Mesodermal cell (in vitro differentiated cells): ENCODE data around the gene COQ10A.
A peak's percentile ranks its signal among the peaks of the same experiment; 100 is the strongest.

Experiments
- H3K27ac ChIP-seq: 2 replicates; pipeline ENCODE4 v1.7.0; 2013; ENCODE audit warnings: mild to moderate bottlenecking, low read depth, low read length, moderate library complexity; ENCODE audit not compliant: severe bottlenecking
- H3K36me3 ChIP-seq: 2 replicates; pipeline ENCODE4 v1.7.1; 2013; ENCODE audit warnings: mild to moderate bottlenecking, low read length, moderate library complexity; ENCODE audit not compliant: control insufficient read depth, insufficient read depth
- H3K4me1 ChIP-seq: one replicate; pipeline ENCODE4 v1.7.1; 2013; ENCODE audit warnings: mild to moderate bottlenecking, low read length; ENCODE audit not compliant: insufficient read depth, control insufficient read depth, poor library complexity, severe bottlenecking
- H3K4me3 ChIP-seq: 2 replicates; pipeline ENCODE4 v1.7.0; 2013; ENCODE audit warnings: low read length, control low read depth, mild to moderate bottlenecking; ENCODE audit not compliant: insufficient read depth, poor library complexity, severe bottlenecking; ENCODE audit errors: extremely low read depth
- H3K9me3 ChIP-seq: 2 replicates; pipeline ENCODE4 v1.7.1; 2013; ENCODE audit warnings: mild to moderate bottlenecking, low read length, moderate library complexity; ENCODE audit not compliant: control insufficient read depth
- WGBS, 2 experiments: methylation state at CpG; one replicate each; pipeline ENCODE4 v1.1.5; 2013; ENCODE audit warnings: missing lambda C conversion rate in 2 of 2; ENCODE audit not compliant: insufficient coverage in 2 of 2; 5-methylcytosine and 5-hydroxymethylcytosine counted together

The COQ10A gene

DNA sequence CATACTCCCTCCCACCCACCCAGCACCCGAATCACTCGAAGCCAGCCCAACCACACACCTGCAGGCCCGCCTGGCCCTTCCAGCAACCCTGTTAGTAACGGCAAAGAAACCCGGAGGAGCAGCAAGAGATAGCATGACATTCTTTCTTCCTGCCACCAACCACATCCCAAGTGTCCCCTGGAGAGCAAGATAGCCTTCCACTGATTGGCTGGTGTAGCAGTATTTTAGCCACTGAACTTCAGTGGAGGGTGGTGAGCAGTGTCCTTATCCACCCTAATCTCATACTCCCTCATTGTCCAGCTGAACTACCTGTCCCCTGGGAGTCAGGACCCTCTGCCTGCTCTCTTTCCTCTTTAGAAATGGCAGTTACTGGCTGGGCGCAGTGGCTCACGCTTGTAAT, 37.7 kb upstream of the COQ10A start:
- H3K36me3 ChIP-seq, result no peaks in the 10 kb centered on the region
- 85 to 89% methylated on average over 4 to 6 of the region's 7 CpGs for WGBS, 2 experiments
- peaks cover 3% of the 10 kb centered on the region for H3K4me1 ChIP-seq
- no peak overlapping the region for H3K27ac ChIP-seq
- H3K4me3 ChIP-seq, result no peak overlapping the region
- H3K9me3 ChIP-seq, result no peaks in the 10 kb centered on the region

DNA sequence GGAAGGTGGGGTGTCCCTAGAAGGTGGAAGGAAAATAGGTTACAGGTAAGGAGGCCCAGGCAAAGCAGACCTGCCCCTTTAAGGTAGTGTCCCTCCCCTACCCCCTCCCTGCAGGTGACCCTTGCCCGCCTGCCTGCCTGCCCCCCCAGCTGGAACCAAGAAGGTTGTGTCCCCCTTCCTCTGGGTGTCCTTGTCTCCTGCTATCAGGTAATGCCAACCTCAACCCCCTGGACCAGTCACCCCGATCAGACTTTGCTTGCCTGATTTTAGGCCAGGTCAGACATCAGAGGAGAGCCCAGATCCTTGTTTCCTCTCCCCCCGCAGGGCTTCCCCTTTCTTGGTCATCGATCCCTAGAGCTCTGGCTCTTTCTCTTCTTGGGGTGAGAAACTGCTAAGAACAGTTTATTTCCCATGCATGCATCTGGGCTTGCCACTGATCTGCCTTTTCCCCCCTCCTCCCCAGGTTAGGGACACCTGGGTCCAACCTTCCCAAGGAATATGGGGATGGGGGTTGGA, 36.8 kb upstream of the COQ10A start, which contains the start of gene SLC39A5:
Gene SLC39A5 (plus strand): TSS at position 136 of the 516 bp plus-strand sequence. CDS start 1,224 bp downstream, outside the sequence.
- WGBS, 2 experiments, result 87 to 94% methylated on average over 2 to 3 of the region's 4 CpGs
- H3K36me3 ChIP-seq, result no peaks in the 10 kb centered on the region
- H3K27ac ChIP-seq, result no peak within 1 kb of the TSS
- H3K9me3 ChIP-seq, result no peaks in the 10 kb centered on the region
- no peak within 1 kb of the TSS for H3K4me3 ChIP-seq
- peaks cover 3% of the 10 kb centered on the region for H3K4me1 ChIP-seq

DNA sequence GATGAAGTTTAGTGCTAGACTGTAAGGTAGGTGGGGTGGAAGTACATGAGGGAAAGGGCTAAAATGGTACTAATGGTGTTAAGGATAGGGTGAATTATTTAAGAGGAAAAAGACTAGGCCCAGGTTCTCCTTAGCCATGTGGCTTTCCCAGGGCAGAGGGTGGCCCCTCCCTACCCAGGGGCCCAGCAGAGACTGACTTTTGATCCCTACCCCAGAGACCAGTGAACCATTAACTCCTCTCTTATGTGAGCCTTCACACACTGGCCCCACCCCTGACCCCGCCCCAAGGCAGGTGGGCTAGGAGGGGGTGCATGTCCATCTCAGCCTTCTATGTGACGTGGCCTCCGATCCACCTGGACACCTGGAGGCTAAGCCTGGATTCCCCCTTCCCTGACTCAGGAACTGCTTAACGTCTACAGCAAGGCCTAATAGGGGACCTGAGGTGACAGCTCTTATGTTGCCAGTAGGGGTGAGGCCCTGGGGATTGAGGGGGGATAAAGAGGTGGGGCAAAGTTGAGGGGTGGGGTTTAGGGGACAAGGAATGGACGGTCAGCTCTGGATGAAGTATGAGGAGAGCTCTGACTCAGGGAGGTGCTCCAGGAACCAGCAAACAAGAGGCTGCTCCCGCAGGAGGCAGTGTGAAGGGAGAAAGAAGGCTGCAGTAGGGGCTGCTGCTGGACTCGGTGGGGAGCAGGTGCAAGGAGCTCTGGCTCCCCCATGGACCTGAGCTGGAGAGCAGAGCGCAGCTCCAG, 36.1 kb upstream of the COQ10A start:
- Histone ChIP-seq H3K4me3 (no peak overlapping the region), H3K9me3 (no peaks in the 10 kb centered on the region), H3K27ac (no peak overlapping the region), H3K36me3 (no peaks in the 10 kb centered on the region), H3K4me1 (no peaks in the 10 kb centered on the region)
- 72 to 88% methylated on average over 3 to 6 of the region's 8 CpGs for WGBS, 2 experiments

GRCh38 chr12:56231184-56231582, 35.6 kb upstream of the COQ10A start:
- Histone ChIP-seq H3K4me3 (no peak overlapping the region), H3K27ac (no peak overlapping the region), H3K36me3 (no peaks in the 10 kb centered on the region), H3K9me3 (no peaks in the 10 kb centered on the region), H3K4me1 (no peaks in the 10 kb centered on the region)
- WGBS, 2 experiments, result 93 to 95% methylated on average over 10 to 11 of the region's 11 CpGs

DNA sequence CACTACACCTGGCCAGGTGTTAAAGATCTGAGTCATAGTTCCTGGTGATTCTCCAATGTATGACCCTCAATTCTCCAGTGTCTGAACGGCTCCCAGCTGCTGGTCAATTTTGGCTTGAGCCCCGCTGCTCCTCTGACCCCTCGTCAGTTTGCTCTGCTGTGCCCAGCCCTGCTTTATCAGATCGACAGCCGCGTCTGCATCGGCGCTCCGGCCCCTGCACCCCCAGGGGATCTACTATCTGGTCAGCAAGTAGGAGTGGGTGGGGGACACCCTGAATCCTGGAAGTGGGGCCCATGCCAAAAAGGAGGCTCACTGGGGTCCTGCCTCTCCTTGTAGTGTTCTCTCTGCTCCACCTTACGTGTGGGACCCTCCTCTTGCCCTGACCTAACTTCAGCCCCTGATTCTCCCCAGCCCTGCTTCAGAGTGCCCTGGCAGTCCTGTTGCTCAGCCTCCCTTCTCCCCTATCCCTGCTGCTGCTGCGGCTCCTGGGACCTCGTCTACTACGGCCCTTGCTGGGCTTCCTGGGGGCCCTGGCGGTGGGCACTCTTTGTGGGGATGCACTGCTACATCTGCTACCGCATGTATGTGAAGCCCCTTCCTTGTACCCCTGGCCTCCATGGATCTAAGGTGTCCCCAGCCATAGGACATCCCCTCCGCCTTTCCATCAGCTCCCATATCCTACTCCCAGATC, 31.9 kb upstream of the COQ10A start:
- H3K27ac ChIP-seq, result peak overlapping the region; percentile 5
- peaks cover 19% of the 10 kb centered on the region for H3K36me3 ChIP-seq
- WGBS, 2 experiments, result 92 to 95% methylated on average over 7 to 10 of the region's 16 CpGs
- peaks cover 4% of the 10 kb centered on the region for H3K4me1 ChIP-seq
- no peaks in the 10 kb centered on the region for H3K9me3 ChIP-seq
- no peak overlapping the region for H3K4me3 ChIP-seq

GRCh38 chr12:56236091-56236490, 30.7 kb upstream of the COQ10A start:
- WGBS, 2 experiments, result 97% methylated on average over 5 to 6 of the region's 6 CpGs

GRCh38 chr12:56236985-56237384, 29.8 kb upstream of the COQ10A start:
- Histone ChIP-seq H3K36me3 (peaks cover 38% of the 10 kb centered on the region), H3K4me1 (peaks cover 4% of the 10 kb centered on the region), H3K4me3 (no peak overlapping the region), H3K9me3 (no peaks in the 10 kb centered on the region), H3K27ac (no peak overlapping the region)
- WGBS, 2 experiments, result 100% methylated on average over 1 to 4 of the region's 5 CpGs

More at GRCh38 chr12:56236091-56236490, 30.7 kb upstream of the COQ10A start:
- Histone ChIP-seq H3K4me1 (peaks cover 4% of the 10 kb centered on the region), H3K4me3 (no peak overlapping the region), H3K27ac (no peak overlapping the region), H3K9me3 (no peaks in the 10 kb centered on the region), H3K36me3 (peaks cover 29% of the 10 kb centered on the region)

GRCh38 chr12:56237552-56237951, 29.2 kb upstream of the COQ10A start:
- H3K4me3 ChIP-seq, result no peak overlapping the region
- no peaks in the 10 kb centered on the region for H3K9me3 ChIP-seq
- peaks cover 43% of the 10 kb centered on the region for H3K36me3 ChIP-seq
- no peak overlapping the region for H3K27ac ChIP-seq
- WGBS, 2 experiments, result 91 to 96% methylated on average over 5 to 6 of the region's 11 CpGs
- H3K4me1 ChIP-seq, result peaks cover 4% of the 10 kb centered on the region

- peaks cover 79% of the 10 kb centered on the region for H3K36me3 ChIP-seq
- peaks cover 4% of the 10 kb centered on the region for H3K4me1 ChIP-seq
- no peak overlapping the region for H3K27ac ChIP-seq
- H3K9me3 ChIP-seq, result no peaks in the 10 kb centered on the region
- H3K4me3 ChIP-seq, result no peak overlapping the region
- 94% methylated on average over 4 to 8 of the region's 9 CpGs for WGBS, 2 experiments
Measured at GRCh38 chr12:56241424-56242303, 25.1 kb upstream of the COQ10A start.

- H3K27ac ChIP-seq, result no peak overlapping the region
- peaks cover 82% of the 10 kb centered on the region for H3K36me3 ChIP-seq
- WGBS, 2 experiments, result 97 to 98% methylated on average over 9 to 10 of the region's 13 CpGs
- H3K4me3 ChIP-seq, result no peak overlapping the region
- H3K9me3 ChIP-seq, result no peaks in the 10 kb centered on the region
- peaks cover under 1% of the 10 kb centered on the region for H3K4me1 ChIP-seq
Measured at GRCh38 chr12:56242986-56243385, 23.8 kb upstream of the COQ10A start.
